Ammon's horn (tissue), 1 donor: Measurements from ENCODE around the gene CSF1R.

Experiments
- DNase-seq: peaks from one replicate; pipeline ENCODE4 v3.0.0-alpha.2; 2016; ENCODE audit warnings: low spot score

CSF1R gene

DNA sequence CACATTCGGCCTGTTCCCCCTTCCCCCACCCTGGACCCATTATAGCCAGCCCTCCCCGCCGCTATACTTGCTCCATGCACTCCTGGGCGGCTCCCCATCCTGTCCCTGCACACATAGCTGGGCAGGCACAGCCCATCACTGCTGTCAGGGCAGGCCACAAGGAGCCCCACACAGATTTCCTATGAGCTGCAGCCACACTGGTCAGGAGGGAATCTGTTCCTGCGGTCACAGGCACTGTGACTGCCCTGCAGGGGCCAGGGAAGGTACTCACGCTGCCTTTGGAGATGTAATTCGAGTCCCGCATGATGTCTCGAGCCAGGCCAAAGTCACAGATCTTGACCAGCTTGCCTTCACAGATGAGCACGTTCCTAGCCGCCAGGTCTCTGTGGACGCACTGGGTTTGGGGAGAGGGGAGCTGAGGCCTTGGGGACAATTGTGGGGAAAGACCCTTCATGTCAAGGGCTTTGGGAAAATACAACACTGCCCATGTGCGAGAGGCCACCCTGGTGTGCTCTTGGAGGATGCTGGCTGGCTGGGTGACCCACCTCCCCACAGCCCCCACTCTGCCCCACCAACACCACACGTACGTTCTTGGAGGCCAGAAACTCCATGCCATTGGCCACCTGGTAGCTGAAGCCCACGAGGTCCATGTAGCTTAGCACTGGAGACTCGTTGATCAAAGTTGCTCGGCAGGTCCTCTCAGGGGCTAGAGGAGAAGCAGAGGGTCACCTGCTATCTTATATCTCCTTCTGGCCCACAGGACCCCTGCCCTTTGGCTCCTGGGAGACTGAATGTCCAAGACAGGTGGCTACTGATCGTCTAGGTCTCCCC, 34.5 kb upstream of the CSF1R start:
- DNase-seq: no peak

- DNase-seq: no peak
These were observed 33.7 kb upstream of the CSF1R start for GRCh38 chr5:150120062-150120441.

DNA sequence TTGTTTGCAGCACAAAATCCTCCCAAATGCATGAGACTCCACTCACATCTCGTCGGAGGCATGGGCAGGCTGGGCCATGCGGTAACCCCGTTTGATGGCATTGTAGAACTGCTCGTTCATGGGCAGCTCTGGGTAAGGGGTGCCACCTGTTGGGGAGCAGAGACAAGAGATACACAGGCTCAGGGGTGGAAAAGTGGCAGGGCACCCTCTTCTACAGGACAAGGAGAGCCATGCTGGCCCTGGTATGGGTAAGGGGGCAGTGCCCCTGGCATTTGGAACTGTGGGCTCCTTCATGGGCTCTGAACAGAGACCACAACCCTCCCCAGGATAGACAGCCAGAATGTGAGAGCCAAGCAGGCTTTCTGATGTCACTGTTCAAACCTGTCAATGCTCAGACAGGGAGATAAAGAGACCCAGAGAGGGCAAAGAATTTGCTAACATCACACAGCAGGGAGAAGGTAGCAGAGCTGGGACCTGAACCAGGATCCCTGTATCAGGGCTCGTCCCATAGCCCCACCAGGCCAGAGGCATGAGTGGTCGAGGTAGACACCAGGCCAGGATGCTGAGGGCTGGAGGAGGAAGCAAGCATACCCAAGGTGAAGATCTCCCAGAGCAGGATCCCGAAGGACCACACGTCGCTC, 33.2 kb upstream of the CSF1R start:
- DNase-seq: peak; percentile 54

DNA sequence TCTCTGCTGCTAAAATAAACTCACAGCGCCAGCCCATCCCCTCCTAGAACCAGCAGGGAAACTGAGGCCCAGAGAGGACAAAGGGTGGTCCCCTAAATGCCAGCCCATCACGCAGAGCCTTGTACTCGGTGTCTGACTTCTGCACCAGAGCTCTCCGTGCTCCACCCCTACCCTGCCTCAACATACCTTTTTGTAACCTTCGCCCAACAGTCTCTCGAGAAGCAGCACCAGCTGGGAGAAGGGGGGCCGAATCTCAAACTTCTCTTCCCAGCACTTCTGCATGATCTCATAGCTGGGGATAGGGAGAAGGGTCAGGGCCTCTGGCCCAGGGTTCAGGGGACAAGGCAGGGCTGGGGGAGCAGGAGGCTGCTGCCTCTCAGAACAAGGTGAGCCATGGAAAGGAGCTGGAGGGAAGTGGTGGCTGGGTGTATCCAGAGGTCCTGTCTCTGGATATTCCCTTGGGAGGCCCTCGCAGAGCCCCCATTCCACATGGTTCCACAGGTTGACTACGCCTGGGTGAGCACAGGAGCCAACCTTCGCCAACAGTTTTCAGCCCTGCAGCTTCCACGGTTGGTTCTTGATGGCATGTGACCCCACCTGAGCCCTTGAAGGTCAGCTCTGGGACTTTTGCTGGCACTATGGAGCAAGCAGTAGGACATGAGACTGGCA, 32.3 kb upstream of the CSF1R start:
- DNase-seq: no peak

DNA sequence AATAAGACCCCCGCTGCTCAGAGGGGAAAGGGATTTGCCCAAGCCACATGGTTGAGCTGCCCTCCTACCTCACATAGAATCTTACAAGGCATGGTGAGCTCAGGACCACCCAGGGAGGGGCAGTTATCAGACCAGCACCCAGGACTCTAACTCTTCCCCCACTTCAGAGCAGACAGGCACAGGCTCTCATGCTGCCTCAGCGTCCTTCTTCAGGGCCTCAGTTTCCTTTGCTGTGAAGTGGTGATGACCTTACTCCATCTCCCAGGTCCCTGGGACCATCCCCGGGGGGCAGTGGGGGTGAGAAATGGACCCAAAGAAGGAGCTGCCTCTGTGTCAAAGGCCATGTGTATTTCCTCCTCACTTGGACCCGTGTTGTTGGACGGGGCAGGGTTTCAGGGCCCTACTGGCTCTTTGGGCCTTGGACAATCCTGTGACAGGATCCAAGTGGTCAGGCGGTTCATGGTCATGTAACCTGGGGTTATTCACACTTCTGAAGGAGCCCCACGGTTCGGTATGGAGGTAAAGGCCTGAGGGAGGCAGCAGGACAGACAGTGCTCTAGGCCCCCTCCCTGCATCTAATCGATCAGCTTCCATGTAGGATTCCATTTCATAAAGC, 31.7 kb upstream of the CSF1R start:
- DNase-seq: no peak

- no peak for DNase-seq
These were observed 30.5 kb upstream of the CSF1R start for GRCh38 chr5:150116667-150117400.

DNA sequence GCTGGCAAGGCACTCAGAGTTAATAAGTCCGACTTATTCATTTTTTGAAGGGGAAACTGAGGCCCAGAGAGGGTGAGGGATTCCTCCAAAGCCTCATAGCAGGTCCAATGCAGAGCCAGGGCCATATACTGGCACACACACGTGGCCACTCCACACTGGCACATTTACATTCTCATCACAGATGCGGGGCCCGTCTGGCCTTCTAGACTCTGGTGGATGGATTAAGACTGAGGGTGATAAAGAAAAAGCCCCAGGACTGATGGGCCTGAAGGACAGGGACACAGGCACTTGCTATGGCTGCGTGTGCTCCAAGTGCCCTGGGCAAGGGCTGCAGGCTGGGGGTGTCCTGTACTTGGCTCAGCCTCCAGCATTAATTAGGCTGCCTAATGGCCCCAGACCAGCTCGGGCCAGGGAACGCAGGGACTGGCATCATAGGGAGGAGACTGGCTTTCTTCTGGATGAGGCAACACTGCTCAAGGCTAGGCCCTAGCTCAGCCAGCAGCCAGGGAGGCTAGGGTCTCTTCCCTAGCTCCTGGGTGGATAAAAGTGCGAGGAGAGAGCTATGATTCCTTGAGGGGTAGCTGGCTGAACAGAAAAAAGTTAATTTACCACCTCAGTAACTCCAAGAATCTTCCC, 28.5 kb upstream of the CSF1R start:
- DNase-seq: peak; percentile 58

DNA sequence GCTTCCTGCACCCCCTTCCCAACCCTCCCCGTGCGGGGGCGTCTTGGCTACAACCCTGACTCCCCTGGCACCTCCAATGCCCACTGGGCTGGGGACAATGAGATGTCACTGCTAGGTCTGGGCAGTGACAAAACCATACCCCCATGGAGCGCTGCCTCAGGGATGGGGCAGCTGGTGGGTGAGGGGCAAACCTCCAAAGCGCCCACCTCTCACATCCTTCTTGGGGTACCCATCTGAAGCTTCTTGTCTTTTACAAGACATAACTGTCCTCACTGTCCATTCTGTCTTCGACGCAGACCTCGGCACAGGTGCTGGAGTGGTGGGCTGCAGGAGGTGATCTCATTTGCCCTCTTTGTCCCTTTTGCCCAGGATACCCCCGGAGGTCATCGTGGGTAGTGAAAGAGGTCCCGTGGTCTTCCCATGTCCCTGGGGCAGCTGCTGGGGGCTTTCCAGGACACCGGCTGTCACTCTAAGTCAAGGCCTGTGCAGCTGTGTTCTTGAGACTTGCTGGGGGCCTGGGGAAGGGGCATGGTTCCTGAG, 27.8 kb upstream of the CSF1R start:
- no peak for DNase-seq

DNA sequence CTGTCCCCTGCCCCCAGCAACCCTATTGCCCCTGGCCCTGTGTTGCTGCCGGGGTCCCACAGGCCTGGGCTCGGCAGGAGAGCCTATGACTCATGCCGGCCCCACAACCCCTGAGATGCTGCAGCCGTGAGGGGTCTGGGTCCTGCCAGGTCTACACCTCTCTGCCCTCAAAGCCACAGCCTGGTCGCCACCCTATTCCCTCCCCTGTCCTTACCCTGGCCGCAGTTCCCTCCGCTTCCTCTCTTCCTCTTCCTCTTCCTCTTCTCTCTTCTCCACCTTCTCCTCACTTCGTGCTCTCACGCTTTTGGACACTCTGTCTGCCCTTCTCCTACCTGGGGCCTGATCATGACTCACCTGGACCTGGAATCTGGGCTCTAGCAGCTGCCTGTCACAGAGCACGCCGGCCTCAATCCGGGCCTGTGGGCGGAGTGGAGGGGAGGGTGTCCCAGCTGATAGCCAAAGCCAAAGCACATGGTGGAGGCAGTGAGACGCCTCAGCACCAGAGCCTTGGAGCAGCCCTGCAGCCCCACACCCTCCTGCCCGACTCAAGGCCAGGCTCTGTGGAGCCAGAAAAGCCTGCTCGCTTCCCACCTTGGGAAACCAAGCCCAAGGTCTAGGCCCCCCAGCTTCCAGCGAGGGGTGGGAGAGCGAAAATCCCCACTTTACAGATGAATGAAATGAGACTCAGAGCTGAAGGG, 26.8 kb upstream of the CSF1R start:
- no peak for DNase-seq

DNA sequence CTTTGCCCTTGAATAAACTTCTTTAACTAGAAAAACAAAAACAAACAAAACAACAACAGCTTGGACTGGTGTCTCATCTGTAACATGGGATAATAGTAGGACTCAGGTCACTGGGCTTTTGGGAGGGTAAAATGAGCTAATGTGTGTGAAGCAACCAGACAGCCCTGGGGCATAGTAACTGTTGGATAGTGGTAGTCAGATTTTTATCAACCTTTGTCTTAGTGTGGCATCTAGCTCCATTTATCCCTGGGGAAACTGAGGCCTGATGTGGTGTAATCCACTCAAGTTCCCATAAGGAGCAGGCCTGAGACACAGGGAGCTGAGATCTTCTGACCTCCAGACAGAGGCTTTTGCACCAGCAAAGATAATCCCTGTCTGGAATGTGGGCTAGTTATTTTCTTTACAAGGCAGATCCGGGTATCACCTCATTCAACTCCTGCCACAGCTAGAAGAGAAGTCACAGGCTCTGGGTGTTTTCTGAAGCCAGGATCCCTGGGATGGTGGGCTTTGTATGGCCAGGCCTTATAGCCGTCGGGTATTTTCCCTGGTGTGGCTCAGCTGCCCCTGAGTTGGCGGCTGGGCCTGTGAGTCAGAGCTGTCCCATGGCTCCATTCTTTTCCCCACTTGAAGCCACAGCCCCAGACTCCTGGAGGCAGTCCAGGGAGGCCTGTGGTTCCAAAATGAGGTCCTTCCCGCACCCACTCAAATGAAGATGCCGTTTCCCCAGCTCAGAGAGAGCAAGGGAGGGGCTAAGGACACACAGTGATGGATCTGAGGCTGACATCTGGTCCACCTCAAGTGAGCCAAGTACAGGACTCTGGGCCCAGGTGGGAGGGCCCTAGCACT, 26.1 kb upstream of the CSF1R start:
- no peak for DNase-seq

- no peak for DNase-seq
These were observed 24.8 kb upstream of the CSF1R start for GRCh38 chr5:150111122-150111521.

- no peak for DNase-seq
These were observed 23.6 kb upstream of the CSF1R start for GRCh38 chr5:150109921-150110320.

GRCh38 chr5:150108711-150109514, 22.6 kb upstream of the CSF1R start:
- DNase-seq: peak; percentile 1

DNA sequence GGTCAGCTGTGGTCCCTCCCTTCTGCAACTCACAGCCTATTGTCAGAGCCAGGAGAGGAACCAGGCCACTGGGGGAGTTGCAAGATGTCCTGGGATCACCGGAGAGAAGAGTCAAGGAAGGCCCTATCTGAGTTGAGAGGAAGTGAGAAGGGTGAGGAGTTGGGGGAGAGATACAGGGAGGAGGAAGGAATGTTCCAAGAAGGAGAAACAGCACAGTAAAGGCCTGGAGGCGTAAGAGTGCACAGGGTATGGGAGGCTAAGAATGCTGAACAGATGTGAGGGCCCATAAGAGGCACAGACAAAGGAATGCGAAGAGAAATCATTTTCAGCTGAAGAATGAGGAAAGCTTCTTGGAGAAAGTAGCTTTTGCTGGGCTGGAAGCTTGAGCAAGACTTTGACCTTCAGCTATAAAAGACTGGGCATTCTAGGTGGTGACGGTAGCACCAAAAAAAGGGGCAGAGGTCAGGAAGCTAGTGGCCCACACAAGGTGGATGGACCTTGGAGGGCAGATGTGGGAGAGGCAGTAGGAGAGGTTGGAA, 21.6 kb upstream of the CSF1R start:
- DNase-seq: peak; percentile 1

GRCh38 chr5:150106674-150107426, 20.5 kb upstream of the CSF1R start:
- peak; percentile 2 for DNase-seq

DNA sequence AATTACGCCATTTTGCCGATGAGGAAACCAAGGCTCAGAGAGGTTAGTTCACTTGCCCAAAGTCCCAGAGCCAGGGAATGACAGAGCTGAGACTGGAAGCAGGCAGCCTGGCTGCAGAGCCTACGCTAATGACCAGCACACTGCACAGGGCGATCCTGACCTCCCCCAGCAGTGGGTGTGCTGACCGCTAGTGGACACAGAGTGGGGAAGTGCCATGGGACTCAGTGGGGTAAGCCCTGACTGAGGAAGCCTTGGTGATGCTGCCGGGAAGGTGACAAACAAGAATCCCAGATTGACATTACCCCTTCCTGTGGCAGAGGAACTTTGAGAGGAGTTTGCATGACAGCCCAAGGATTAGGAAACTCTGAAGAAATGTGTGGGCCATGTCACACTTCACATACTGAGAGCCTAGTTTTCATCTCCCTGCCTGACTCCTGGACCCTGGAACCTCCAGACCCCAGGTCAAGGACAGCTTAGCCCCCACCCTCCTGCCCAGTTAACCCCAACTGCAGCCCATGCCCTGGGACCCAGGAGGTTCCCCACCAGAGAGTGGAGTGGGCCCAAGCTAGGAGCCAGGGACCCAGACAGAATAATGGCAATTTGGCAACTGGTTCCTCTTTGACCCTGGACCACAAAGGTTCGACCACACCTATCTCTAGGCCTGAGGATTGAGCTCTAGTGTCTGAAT, 19.7 kb upstream of the CSF1R start:
- peak; percentile 43 for DNase-seq

DNA sequence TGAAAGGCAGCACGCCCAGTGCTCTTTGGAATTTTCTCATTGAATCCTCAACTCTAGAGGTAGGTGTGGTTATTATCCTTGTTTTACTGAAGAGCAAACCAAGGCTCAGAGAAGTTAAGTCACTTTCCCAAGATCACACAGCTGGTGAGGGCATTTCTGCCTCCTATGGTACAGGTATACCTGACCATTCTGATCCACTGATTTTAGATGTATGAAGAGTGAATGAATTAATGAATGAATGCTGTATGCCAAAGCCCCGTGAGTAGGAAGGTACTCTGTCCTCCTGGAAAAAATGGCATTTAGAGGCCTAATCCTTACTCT, 18.2 kb upstream of the CSF1R start:
- no peak for DNase-seq
